Stimulated activated CD4-positive, alpha-beta T cell treated with anti-CD3 and anti-CD28 coated beads, Interleukin-1b, Interleukin-23, amount 100 ng/mL, for 4 hours (primary cell): ENCODE results near the gene MTMR12.

Experiments
- DNase-seq, 2 donors: peaks; one replicate each; pipeline ENCODE4 v3.0.0-alpha.2; 2020; ENCODE audit warnings: low read depth in 2 of 2

The MTMR12 gene, protein sequence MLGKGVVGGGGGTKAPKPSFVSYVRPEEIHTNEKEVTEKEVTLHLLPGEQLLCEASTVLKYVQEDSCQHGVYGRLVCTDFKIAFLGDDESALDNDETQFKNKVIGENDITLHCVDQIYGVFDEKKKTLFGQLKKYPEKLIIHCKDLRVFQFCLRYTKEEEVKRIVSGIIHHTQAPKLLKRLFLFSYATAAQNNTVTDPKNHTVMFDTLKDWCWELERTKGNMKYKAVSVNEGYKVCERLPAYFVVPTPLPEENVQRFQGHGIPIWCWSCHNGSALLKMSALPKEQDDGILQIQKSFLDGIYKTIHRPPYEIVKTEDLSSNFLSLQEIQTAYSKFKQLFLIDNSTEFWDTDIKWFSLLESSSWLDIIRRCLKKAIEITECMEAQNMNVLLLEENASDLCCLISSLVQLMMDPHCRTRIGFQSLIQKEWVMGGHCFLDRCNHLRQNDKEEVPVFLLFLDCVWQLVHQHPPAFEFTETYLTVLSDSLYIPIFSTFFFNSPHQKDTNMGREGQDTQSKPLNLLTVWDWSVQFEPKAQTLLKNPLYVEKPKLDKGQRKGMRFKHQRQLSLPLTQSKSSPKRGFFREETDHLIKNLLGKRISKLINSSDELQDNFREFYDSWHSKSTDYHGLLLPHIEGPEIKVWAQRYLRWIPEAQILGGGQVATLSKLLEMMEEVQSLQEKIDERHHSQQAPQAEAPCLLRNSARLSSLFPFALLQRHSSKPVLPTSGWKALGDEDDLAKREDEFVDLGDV

DNA sequence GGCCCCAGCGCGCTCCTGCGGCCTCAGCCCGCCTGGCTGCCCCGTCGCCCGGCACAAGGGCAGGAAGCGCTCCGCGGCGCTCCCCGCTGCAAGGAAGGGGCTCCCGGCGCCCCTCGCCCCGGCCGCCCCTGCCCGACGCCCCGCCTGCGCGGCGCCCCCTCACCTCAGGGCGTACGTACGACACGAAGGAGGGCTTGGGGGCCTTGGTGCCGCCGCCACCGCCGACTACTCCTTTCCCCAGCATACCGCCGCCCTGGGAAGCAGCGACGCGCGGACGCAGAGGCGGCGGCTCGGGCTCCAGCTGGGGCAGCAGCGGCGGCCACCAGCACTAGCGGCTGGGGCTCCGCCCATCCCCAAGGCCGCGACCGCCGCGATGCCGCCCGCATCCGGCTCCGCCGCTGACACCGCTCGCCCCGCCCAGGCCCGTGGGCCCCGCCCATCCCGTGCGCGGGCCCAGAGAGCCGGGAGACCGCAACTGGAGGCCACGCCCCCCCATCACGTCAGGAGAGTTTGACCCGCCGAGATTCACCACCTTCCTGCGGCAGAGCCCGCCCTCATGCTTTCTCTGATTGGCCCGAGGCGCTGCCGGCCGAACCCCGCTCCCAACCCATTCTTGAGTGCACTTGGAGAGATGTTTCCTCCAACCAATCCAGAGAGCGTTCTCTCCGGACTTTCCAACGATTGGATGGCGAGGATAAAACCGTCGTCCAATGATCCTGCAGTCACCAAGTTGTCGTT, at the start of gene MTMR12:
TSS of gene MTMR12 (minus strand) at position 345 of the 738 bp plus-strand sequence. CDS start at position 244, 101 bp downstream.
- peak; percentile 99 to 100 for DNase-seq

DNA sequence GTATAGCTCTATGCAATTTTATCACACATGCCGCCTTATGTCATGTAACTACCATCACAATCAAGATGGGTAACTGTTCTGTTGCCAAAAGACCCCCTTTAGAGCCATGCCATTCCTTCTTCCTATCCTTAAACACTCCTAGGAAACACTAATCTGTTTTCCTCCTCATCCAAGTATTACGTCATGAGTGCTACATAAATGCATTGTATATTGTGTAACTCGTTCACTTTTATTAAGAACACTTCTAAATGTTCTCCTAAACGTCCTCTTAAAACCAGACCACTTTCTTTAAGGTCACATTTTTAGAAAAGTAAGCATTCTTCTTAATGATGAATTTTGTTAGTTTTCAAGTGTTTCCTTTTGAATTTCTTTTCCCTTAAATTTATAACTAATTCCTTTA, 49.8 kb upstream of the MTMR12 start:
- no peak for DNase-seq

DNA sequence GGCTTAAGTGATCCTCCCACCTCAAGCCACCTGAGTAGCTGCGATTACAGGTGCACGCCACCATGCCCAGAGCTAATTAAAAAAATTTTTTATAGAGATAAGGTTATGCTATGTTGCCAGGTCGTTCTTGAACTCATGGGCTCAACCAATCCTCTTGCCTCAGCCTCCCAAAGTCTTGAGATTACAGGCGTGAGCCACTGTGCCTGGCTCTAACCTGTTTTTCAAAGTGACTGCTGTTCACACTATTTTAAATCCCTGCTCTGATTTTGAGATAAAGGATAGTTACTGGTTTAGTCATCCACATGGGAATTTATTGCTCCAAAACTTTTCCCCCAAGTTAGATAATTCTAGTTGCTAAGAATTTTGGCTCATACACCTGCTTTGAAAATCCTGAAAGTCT, 48.2 kb upstream of the MTMR12 start:
- no peak for DNase-seq

DNA sequence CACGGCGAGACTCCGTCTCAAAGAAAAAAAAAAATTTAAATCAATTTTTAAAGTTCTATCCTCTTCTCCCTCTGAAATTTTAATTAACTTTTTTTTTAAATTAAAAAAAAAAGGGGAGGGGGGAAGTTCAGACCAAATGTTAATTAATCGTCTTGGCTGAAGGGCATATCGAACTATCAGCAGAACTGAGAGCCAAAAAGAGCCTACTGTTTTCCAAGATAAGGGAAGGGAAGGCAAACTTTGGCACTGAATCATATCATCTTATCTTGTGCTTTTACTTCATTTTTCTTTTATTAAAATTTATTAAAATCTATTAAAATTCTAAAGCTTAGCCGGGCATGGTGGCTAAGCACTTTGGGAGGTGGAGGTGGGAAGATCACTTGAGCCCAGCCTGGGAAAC, 45.9 kb upstream of the MTMR12 start:
- no peak for DNase-seq

DNA sequence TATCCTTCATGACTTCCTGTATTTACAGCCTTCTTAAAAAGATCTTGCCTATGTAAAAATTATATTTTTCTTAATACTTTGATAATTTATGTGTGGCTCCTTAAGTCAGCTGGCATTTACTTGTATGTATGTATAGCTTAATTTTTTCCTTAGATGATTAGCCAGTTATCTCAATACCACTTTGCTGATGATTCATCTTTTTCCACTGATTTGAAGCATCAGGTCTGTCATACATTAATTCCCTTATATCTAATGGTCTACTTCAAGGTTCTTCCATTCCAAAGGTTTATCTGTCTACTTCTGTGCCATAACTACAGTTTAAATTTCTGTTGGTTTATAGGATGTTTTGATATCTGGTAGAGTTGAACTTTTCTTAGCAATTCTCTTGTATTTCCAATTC, 44.9 kb upstream of the MTMR12 start:
- no peak for DNase-seq

DNA sequence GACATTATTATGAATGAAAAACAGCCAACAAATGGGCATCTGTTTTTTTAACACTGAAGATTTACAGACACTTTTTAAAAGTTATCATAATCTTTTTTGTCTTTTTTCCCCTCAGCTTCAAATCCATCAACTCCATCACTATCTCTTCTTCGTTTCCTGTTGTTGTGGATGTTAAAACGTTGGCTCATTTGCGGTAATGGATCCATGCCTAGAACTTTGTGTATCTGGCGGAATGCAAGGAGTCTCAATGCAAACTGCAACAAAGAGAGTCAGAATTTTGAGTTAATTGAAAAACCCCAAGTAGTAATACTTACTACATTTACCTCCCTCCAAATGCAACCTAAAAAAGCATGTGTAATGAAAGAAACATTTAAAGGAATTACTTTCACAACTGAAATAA, 42.9 kb upstream of the MTMR12 start:
- DNase-seq, result no peak

DNA sequence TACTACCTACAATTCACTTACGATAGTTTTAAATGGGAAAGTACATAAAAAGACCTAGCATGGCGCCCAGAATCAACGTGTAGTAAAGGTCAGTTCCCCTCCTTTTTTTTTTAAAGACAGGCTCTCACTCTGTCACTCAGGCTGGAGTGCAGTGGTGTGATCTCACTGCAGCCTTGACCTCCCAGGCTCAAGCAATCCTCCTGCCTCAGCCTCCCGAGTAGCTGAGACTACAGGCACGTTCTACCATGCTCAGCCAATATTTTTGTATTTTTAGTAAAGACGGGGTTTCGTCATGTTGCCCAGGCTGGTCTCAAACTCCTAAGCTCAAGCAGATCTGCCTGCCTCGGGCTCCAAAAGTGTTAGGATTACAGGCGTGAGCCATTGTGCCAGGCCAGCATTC, 40.7 kb upstream of the MTMR12 start:
- no peak for DNase-seq

DNA sequence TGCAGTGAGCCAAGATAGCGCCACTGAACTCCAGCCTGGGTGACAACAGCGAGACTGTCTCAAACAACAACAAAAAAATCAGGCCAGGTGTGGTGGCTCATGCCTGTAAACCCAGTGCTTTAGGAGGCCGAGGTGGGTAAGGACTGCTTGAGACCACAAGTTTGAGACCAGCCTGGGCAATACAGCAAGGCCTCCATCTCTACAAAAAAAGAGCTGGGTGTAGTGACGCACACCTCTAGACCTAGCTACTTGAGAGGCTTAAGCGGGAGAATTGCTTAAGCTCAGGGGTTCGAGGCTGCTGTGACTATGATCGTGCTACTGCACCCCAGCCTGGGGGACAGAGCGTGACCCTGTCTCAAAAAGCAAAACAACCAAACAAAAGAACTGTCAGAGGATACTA, 39.9 kb upstream of the MTMR12 start:
- no peak for DNase-seq

DNA sequence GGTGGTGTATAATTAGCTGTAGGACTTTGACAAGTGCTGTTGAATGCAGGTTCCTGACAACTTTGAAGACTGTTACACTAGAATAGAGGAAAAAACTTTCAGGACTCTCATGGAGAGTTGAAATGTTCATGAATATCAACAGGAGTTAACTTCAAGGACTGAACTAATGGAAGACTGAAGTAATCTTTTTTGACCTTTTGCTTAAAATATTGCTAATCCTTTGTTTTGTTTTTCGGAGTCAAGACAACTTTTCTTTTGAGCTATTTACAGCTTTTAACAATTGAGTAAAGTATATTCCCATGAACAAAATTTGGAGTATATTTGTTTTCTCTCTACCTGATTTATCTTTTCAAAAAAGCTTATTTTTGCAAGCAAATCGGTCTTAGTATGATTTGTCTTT, 34.1 kb upstream of the MTMR12 start:
- no peak for DNase-seq

DNA sequence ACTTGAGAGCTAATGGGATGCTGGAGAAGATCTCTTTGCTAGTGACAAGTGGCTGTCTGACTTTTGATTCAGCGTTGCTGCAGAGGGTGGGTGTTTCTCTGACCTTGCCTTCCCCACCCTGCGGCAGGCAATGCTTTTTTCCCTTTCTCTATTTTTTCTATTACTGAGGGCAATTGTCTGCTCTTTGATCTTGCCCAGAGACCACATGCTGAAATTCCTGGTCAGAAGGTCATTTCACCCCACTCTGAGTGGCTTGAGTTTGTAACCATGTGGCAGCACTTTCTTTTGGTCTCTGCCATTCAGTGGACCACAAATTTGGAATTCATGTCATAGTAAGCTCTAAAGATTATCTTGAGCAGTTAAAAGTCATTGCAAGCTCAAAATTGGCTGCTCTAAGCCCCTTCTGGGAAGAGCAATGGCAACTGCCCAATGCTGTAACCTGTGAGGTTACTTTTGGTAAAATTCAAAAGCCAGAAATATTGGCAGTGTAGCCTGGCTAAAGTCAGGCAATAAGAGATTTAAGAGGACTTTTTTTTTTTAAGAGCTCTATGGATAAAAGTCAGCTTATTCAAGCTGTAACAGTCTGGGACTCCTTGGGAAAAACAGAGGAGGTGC, 30.4 kb upstream of the MTMR12 start:
- no peak for DNase-seq

DNA sequence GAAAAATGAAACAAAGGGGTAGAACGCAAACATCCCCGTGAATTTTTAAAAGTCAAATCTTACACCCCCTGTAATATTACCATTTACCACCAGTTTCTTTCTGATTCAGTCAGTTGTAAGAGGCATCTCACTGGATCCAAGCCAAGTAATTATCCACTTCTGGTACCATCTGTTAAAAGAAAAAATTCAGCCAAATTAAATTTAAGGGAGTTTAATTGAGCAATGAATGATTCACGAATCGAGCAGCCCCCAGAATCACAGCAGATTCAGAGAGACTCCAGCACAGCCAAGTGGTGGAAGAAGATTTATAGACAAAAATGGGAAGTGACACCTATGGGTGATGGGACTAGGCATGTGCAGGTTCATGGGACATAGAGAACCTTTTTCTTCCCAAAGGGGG, 29.9 kb upstream of the MTMR12 start:
- no peak for DNase-seq

DNA sequence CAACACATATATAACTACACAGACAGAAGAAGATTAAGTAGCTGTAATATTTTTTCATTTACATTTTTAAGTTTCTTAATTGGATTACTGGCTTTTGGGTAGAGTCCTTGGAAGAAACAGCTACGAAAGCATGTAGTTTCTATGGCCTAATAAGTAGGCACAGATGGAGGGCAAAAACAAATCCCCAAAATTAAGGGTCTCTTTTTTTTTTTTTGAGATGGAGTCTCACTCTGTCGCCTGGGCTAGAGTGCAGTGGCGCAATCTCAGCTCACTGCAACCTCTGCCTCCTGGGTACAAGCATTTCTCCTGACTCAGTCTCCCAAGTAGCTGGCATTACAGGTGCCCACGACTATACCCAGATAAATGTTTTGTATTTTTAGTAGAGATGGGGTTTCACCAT, 27.1 kb upstream of the MTMR12 start:
- no peak for DNase-seq

DNA sequence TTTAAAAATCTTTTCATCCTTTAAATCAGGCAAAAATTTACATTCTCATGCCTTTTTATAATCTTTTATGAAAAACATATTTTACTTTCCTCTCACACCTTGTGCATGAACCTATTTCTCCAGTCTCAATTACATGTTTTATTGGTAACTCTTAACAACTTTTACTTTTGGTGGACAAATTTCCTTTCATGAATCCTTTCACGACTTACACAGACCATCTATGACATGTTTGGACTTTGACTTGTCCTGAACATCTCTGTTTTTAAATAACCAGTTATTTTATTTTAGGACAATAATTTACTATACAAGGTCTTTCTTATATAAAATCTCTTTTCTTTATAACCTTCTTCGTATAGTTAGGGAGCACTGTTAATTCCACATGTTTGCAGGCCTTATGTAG, 26.5 kb upstream of the MTMR12 start:
- no peak for DNase-seq

DNA sequence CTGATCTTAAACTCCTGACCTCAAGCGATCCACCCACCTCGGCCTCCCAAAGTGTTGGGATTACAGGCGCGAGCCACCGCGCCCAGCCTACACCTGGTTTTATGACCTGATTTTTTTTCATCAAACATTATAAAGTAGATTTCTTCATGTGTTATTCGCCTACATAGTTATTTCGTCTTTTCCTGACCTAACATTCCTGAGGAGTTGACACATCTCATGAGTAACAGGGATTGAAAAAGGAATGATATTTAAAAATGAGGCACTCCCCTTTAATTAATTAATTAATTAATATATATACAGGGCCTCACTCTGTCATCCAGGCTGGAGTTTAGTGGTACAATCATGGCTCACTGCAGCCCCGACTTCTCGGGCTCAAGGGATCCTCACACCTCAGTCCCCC, 20.2 kb upstream of the MTMR12 start:
- DNase-seq, result no peak

DNA sequence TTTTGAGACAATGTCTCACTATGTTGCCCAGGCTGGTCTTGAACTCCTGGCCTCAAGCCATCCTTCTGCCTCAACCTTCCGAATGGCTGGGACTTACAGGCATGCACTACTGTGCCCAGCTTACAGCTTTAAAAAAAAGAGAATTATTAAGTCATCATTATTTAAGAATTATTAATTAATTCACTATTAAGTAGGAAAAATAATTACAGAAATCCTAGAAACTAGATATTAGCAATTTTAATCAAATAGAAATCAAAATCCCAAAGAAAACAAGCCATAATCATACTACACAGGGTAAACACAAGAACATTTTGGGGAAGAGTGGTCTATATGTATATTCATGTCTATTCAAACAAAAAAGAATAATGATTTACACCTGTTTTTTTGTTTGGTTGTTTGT, 19.6 kb upstream of the MTMR12 start:
- no peak for DNase-seq

DNA sequence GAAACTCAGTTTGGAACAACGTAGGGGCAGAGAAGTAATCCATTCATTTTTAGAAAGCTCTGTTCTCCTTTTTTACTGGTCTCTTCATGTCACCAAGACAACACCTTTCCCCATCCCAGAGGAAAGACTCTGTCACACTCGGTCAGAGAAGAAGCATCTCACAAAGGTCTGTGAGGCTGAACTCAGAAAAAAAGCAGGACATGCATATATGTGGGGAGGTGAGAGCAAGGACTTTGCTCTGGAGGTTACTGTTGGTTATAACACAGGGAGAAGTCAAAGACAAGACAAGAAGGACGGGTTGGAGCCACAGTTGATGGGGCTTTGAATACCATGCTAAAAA, 19.2 kb upstream of the MTMR12 start:
- no peak for DNase-seq

DNA sequence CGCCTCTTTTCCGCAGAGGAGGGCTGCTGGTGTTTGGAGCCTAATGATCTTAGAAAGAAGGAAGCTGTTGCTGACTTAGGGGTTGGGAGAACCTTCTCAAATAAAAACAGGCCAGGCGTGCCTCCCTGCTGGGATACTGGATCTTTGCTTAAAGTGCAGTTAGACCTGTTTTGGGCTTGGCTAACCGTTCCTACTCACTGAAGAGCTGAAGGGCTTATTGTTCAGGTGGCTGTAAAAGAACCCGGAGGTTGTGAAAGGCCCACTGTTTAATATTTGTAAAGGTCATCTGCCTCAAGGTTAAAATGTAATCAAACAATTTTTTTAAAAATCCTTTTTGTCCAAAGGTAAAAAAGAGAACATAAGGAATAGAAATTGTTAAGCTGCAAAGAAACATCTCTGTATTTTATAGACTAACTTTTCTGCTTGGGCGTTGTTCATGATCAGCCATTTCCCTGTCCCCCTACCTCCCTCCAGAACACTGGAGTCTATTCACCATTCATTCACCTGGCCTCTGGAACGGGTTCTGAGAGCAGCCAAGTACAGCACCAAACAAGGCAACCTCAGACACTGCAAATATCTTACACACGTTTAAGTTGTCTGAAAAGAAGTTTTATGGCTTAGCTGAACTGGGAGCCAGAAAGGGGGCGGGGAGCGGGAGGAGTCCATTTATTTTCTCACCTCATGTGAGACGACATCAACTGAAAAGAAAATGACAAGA, 18.6 kb upstream of the MTMR12 start:
- DNase-seq, result no peak

DNA sequence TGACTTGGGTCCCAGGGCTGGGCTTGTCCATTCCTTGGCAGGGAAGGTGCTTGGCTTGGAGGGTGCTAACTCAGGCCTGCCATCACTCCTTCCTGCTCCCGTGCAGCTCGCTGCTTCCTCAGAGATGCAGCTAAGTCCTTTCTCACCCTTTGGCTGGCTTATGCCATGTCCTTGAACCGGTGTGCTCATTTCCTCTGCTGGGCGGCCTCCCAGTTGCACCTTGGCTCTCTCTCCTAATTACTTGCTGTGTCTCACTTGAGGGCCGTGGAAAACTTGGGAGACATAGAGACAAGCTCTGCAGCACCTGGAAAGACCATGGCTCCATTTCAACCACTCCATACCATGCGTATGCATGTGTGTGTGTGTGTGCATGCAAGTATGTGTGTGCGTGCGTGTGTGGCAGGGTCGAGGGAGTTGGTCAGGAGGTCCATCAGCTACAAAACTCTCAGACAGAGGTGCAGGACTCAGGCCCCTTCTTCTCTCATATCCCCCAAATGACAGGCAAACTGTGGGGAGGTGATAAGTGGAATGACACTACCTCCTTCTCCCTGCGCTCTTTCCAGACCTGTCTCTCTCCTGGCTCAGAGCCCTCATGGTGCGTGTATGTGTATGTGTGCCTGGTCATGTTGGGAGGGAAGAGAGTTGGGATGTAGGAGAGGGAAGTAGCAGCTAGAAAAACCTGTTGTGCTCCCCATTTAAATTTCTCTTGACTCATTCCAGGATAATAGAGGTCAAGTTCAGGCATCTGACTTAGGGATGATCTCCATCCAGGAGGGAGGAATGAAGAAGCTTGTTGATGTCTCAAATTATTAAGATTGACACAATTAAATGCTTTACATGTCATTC, 17.6 kb upstream of the MTMR12 start:
- no peak for DNase-seq

DNA sequence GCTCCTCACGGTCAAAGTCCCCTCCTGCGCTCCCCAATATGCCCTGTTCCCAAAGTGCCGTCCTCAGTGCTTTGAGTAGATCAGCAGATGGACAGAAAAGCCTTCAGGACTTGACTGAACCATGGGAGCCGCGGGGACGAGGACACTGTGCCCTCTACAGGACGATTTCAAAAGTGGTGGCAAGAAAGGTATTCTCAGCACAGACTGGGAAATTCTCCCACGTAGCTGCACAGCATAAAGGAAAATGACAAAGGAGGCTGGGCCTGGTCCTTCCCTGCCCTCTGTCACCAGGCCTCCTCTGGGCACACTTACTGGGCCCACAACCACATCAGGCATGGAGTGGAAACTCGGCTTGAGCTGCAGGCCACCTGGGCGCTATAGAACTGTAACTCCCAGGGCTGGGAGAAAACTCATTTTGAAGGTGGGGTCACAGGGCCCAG, 16.7 kb upstream of the MTMR12 start:
- DNase-seq, result peak; percentile 27 to 33

DNA sequence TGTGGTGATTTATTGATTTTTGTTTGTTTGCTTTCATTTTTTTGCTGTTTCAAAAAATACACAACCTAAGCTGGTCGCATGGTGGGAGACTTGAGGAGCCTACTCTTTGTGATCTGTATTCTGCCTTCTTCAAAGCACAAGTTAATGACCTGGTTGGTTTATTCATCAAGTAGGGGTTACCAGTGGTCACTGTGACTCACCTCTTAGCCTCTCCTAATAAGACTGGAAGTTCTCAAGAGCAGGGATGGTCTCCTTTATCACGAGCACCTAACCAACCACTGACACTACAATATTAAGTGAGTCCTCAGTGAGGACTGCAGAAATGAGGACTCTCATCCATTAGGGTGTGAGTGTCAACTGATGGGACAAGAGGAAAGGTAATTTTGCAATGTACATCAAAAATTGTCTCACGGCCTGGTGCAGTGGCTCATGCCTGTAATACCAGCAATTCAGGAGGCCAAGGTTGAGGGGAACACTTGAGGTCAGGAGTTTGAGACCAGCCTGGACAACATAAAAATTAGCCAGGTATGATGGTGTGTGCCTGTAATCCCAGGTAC, 13.6 kb upstream of the MTMR12 start:
- DNase-seq, result no peak
